Common myeloid progenitor, CD34-positive (primary cell): ENCODE data around the gene GINS1.

Source experiments
- CTCF ChIA-PET: fragments of 350-600 bp; sonication (Branson Sonifier 250); formaldehyde crosslinking; loops from one replicate; lab custom pipeline; 2021; ENCODE audit warnings: antibody characterized with exemption; lab: Charles Lee
- POLR2A ChIA-PET: fragments of 350-600 bp; sonication (Branson Sonifier 250); formaldehyde crosslinking; loops from one replicate; lab custom pipeline; 2021; ENCODE audit warnings: antibody characterized with exemption; lab: Charles Lee
- DNase-seq, 3 donors: peaks; one replicate each; pipeline versions ENCODE4 v3.0.0 to v3.0.0-alpha.2; 2013
- H3K27ac ChIP-seq, 2 experiments: 1 replicate in 1 of 2; 2 replicates in 1 of 2; pipeline ENCODE4 v1.7.0; 2013; ENCODE audit warnings: inconsistent platforms in 2 of 2, low read length in 2 of 2, mild to moderate bottlenecking in 2 of 2, low read depth in 1 of 2, moderate library complexity in 1 of 2; ENCODE audit not compliant: severe bottlenecking in 2 of 2, insufficient read depth in 1 of 2, poor library complexity in 1 of 2
- H3K27me3 ChIP-seq, 5 experiments: replicated peaks in 2 of 5; 1 replicate in 3 of 5; 2 replicates in 2 of 5; pipeline versions ENCODE4 v1.6.1 to v1.7.0; 2013; ENCODE audit warnings: low read length in 4 of 5, mild to moderate bottlenecking in 2 of 5, moderate library complexity in 2 of 5, inconsistent platforms in 1 of 5; ENCODE audit not compliant: insufficient read depth in 5 of 5, control insufficient read depth in 4 of 5
- H3K36me3 ChIP-seq, 4 experiments: 1 replicate in 2 of 4; 2 replicates in 2 of 4; pipeline versions ENCODE4 v1.6.1 to v1.7.0; 2013; ENCODE audit warnings: low read length in 3 of 4, control low read depth in 1 of 4, mild to moderate bottlenecking in 1 of 4; ENCODE audit not compliant: control insufficient read depth in 4 of 4, insufficient read depth in 4 of 4
- H3K4me1 ChIP-seq, 4 experiments: 1 replicate in 3 of 4; 2 replicates in 1 of 4; pipeline versions ENCODE4 v1.6.1 to v1.7.1; 2013; ENCODE audit warnings: low read length in 3 of 4, mild to moderate bottlenecking in 3 of 4, control low read depth in 1 of 4, inconsistent platforms in 1 of 4, moderate library complexity in 1 of 4; ENCODE audit not compliant: control insufficient read depth in 4 of 4, insufficient read depth in 4 of 4; ENCODE audit errors: control extremely low read depth in 1 of 4
- H3K4me3 ChIP-seq, 7 experiments: 1 replicate in 4 of 7; 2 replicates in 3 of 7; pipeline versions ENCODE4 v1.5.1 to v1.7.0; 2013; ENCODE audit warnings: mild to moderate bottlenecking in 7 of 7, low read length in 6 of 7, moderate library complexity in 6 of 7, inconsistent platforms in 2 of 7, low read depth in 2 of 7, control low read depth in 1 of 7; ENCODE audit not compliant: insufficient read depth in 4 of 7, control insufficient read depth in 1 of 7; ENCODE audit errors: extremely low read depth in 1 of 7
- H3K9me3 ChIP-seq, 5 experiments: 1 replicate in 4 of 5; 2 replicates in 1 of 5; pipeline versions ENCODE4 v1.6.1 to v1.7.1; 2013; ENCODE audit warnings: low read length in 4 of 5, mild to moderate bottlenecking in 2 of 5, inconsistent platforms in 1 of 5, low read depth in 1 of 5, moderate library complexity in 1 of 5; ENCODE audit not compliant: control insufficient read depth in 4 of 5, insufficient read depth in 2 of 5; ENCODE audit errors: control extremely low read depth in 1 of 5
- WGBS: methylation state at CpG from one replicate; pipeline ENCODE4 v1.1.5; 2013; ENCODE audit not compliant: insufficient coverage; 5-methylcytosine and 5-hydroxymethylcytosine counted together

GINS1 gene

GRCh38 chr20:25481918-25482253 lies 74.4 kb downstream of the GINS1 start:
- WGBS = 98% methylated on average over 12 of the region's 12 CpGs
- H3K9me3 ChIP-seq = no peaks in the 10 kb centered on the region
- ChIA-PET POLR2A (no interaction called here), CTCF (no interaction called here)
- H3K36me3 ChIP-seq = no peaks in the 10 kb centered on the region
- no peak overlapping the region for H3K27ac ChIP-seq
- H3K4me3 ChIP-seq = no peak overlapping the region
- no peak for DNase-seq
- H3K27me3 ChIP-seq = peaks cover 0 to 8% (median 4%) of the 10 kb centered on the region in 5 experiments
- peaks cover 0 to 22% (median 3%) of the 10 kb centered on the region in 4 experiments for H3K4me1 ChIP-seq

DNA sequence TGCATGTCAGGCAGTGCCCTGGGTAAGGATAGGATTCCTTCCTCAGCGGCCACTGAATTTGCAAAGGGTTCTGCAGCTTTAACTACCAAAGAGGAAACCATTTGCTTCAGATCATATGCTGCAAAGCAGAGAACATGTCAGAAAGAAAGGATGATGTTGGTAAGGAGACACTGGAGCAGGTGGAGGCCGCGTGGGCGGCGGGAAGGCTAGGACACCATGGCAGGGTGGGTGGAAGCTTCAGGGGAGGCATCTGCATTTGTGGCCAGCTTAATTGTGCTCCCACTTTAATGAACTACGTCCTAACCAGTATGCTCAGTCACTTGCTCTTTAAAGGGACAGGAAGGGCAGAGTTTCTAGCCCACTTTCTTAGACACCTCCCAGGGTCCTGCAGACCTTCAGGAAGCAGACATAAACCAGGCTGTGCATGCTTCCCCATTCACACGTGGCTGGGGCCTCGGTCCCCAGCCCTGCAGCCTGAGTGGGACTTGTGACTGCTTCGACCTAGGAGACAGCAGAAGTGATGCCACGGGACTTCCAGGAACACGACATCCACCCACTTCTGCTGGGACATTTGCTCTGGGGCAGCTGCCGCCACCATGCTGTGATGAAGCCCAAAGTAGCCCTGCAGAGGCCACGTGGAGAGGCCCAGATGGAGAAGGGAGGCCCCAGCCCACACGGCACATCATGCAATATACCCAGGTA lies 76.1 kb downstream of the GINS1 start:
- no peak overlapping the region for H3K4me3 ChIP-seq
- 54% methylated on average over 10 of the region's 14 CpGs for WGBS
- H3K4me1 ChIP-seq = peaks cover 0 to 22% (median 3%) of the 10 kb centered on the region in 4 experiments
- ChIA-PET CTCF (no interaction called here), POLR2A (no interaction called here)
- no peaks in the 10 kb centered on the region for H3K9me3 ChIP-seq
- no peaks in the 10 kb centered on the region for H3K36me3 ChIP-seq
- H3K27me3 ChIP-seq = peaks cover 0 to 8% (median 4%) of the 10 kb centered on the region in 5 experiments
- no peak overlapping the region for H3K27ac ChIP-seq
- DNase-seq = no peak

GRCh38 chr20:25484224-25484846 lies 76.9 kb downstream of the GINS1 start:
- WGBS = 93% methylated on average over 6 of the region's 9 CpGs

DNA sequence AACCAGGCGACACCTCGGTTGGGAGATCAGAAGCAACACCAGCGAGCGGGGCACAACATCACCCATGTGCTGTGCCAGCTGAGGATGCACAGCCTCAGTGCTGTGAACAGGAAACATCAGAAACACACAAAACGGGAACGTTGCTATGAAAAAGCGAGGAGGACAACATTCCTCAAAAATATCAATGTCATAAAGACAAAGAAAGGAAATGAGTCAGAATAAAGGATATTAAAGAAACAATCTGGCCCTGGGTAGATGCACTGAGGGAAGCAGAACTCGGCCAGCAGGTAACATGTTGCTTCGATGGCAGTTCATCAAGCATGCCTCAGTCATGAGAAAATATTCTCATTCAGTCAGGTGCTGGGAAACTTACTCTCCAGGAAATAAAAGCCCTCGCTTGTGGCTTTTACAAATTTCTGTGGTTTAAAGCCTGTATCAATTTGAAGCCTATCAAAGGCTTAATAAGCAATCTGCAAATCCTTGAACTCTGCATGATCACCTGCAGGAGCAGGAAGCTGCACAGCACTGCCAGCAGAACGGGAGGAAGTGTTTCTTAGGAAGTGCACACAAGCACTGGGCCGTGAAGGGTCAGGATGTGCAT lies 77.5 kb downstream of the GINS1 start:
- H3K36me3 ChIP-seq = no peaks in the 10 kb centered on the region
- H3K27ac ChIP-seq = no peak overlapping the region
- DNase-seq = no peak
- no peak overlapping the region for H3K4me3 ChIP-seq
- ChIA-PET POLR2A (no interaction called here), CTCF (no interaction called here)
- no peaks in the 10 kb centered on the region for H3K9me3 ChIP-seq
- peaks cover 0 to 22% (median 3%) of the 10 kb centered on the region in 4 experiments for H3K4me1 ChIP-seq
- H3K27me3 ChIP-seq = peaks cover 0 to 9% (median 7%) of the 10 kb centered on the region in 5 experiments
- WGBS = 47% methylated on average over 9 of the region's 12 CpGs

More at GRCh38 chr20:25484224-25484846, 76.9 kb downstream of the GINS1 start:
- DNase-seq = no peak
- H3K9me3 ChIP-seq = no peaks in the 10 kb centered on the region
- no peak overlapping the region for H3K27ac ChIP-seq
- H3K36me3 ChIP-seq = no peaks in the 10 kb centered on the region
- POLR2A ChIA-PET = no interaction called here
- CTCF ChIA-PET = no interaction called here
- H3K4me3 ChIP-seq = no peak overlapping the region
- peaks cover 0 to 22% (median 3%) of the 10 kb centered on the region in 4 experiments for H3K4me1 ChIP-seq
- H3K27me3 ChIP-seq = peaks cover 0 to 8% (median 7%) of the 10 kb centered on the region in 5 experiments

GRCh38 chr20:25485872-25486271 lies 78.4 kb downstream of the GINS1 start:
- DNase-seq = no peak
- H3K36me3 ChIP-seq = no peaks in the 10 kb centered on the region
- ChIA-PET CTCF (interaction anchor here (1.1 kb wide), 1 partner anchor 55 kb away, joined by 3 read pairs; no protein-coding TSS in a partner anchor), POLR2A (no interaction called here)
- H3K4me3 ChIP-seq = no peak overlapping the region
- peaks cover 0 to 22% (median 3%) of the 10 kb centered on the region in 4 experiments for H3K4me1 ChIP-seq
- peaks cover 0 to 11% (median 7%) of the 10 kb centered on the region in 5 experiments for H3K27me3 ChIP-seq
- no peak overlapping the region for H3K27ac ChIP-seq
- no CpG with 5 or more reads among the region's 2 CpGs for WGBS
- H3K9me3 ChIP-seq = no peaks in the 10 kb centered on the region

DNA sequence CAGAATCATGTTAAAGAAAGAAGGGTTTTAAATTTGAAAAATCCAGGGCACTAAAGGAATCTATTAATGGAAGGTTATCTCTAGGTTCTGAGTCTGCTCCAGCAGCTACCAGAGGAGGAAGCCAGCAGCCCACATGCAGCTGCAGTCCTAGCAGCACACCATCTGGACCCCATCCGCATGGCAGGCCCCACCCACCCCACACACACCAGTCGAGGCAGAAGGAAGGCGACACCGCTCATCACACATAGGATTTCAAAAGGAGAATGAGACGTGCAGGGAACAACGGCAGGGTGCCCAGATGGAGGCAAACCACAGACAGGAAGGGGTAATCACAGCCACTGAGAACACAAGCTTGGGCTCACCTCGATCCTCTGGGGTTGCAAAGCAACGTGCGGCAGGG lies 78.9 kb downstream of the GINS1 start:
- H3K4me1 ChIP-seq = peaks cover 0 to 22% (median 3%) of the 10 kb centered on the region in 4 experiments
- DNase-seq = peak in 1 of 3 donors; percentile 26
- ChIA-PET POLR2A (no interaction called here), CTCF (interaction anchor here (1.1 kb wide), 1 partner anchor 55 kb away, joined by 3 read pairs; no protein-coding TSS in a partner anchor)
- H3K9me3 ChIP-seq = no peaks in the 10 kb centered on the region
- no peak overlapping the region for H3K4me3 ChIP-seq
- WGBS = 14% methylated on average over 5 of the region's 9 CpGs
- no peak overlapping the region for H3K27ac ChIP-seq
- H3K27me3 ChIP-seq = peaks cover 0 to 11% (median 7%) of the 10 kb centered on the region in 5 experiments
- no peaks in the 10 kb centered on the region for H3K36me3 ChIP-seq

- H3K9me3 ChIP-seq = no peaks in the 10 kb centered on the region
- 100% methylated on average over 1 of the region's 2 CpGs for WGBS
- H3K27me3 ChIP-seq = peaks cover 0 to 11% (median 7%) of the 10 kb centered on the region in 5 experiments
- no peaks in the 10 kb centered on the region for H3K36me3 ChIP-seq
- H3K4me1 ChIP-seq = peaks cover 0 to 22% (median 3%) of the 10 kb centered on the region in 4 experiments
- no peak overlapping the region for H3K27ac ChIP-seq
- POLR2A ChIA-PET = no interaction called here
- no peak for DNase-seq
- H3K4me3 ChIP-seq = no peak overlapping the region
- CTCF ChIA-PET = no interaction called here
These were observed 79.8 kb downstream of the GINS1 start for GRCh38 chr20:25487306-25487705.
